HEK293 (cell line): ENCODE results near the gene LPP.

ENCODE experiments used
- CTCF ChIP-seq: fragments of 450-650 bp; formaldehyde crosslinking; IDR thresholded peaks from 2 replicates; pipeline ENCODE4 v1.5.1; 2016; ENCODE audit warnings: missing biosample characterization, missing genetic modification characterization
- PBX3 ChIP-seq: sonication (generic); formaldehyde crosslinking; IDR thresholded peaks from 2 replicates; pipeline ENCODE4 v1.8.1; 2022; ENCODE audit warnings: mild to moderate bottlenecking, moderate library complexity, missing genetic modification reagents
- ZNF138 ChIP-seq: fragments of 450-650 bp; formaldehyde crosslinking; IDR thresholded peaks from 2 replicates; pipeline ENCODE4 v1.5.1; 2016; ENCODE audit warnings: missing biosample characterization, missing genetic modification characterization, borderline replicate concordance
- ZNF292 ChIP-seq: fragments of 450-650 bp; formaldehyde crosslinking; IDR thresholded peaks from 2 replicates; pipeline ENCODE4 v1.5.1; 2016; ENCODE audit warnings: low read depth, missing biosample characterization, missing genetic modification characterization, borderline replicate concordance
- ZNF423 ChIP-seq: fragments of 450-650 bp; formaldehyde crosslinking; IDR thresholded peaks from 2 replicates; pipeline ENCODE4 v1.5.1; 2016; ENCODE audit warnings: missing biosample characterization, missing genetic modification characterization

- TF ChIP-seq ZNF423 (tag by site-specific recombination): no peak
- TF ChIP-seq PBX3 (CRISPR knock-in tag): no peak
- no peak for TF ChIP-seq ZNF292 (tag by site-specific recombination)
- no peak for TF ChIP-seq CTCF (tag by site-specific recombination)
- no peak for TF ChIP-seq ZNF138 (tag by site-specific recombination)
These were observed 250.2 kb downstream of the LPP start for GRCh38 chr3:188404124-188404523.
